ENCODE measurements around the gene TSKS. TPM values are rescaled to one million over a fixed set of nuclear protein-coding genes. Genes with fewer than 3 reads are reported as not detected.

The TSKS gene
- total RNA-seq, 1 experiment from 2014 or later = 0.76 TPM

GRCh38 chr19:49739933-49740332, 23.2 kb downstream of the TSKS start:
- no peaks in the 10 kb centered on the region for H4K20me1 ChIP-seq (ENCODE audit: insufficient read depth)
- no peak overlapping the region for H3K9ac ChIP-seq (ENCODE audit: low read length)
- no peak overlapping the region for H3K4me2 ChIP-seq (ENCODE audit: low read length)
- intact Hi-C loops (cut with micrococcal nuclease) = no loop called here
- no peaks in the 10 kb centered on the region for H3K27me3 ChIP-seq (ENCODE audit: insufficient read depth, low read length)
- H3K9me2 ChIP-seq (ENCODE audit: insufficient read depth) = no peaks in the 10 kb centered on the region
- no peaks in the 10 kb centered on the region for H3K9me3 ChIP-seq (ENCODE audit: control insufficient read depth in 1 of 2, insufficient read depth in 1 of 2, low read depth in 1 of 2, low read length in 2 of 2)
- H2AFZ ChIP-seq (ENCODE audit: low read depth, low read length, poor library complexity, severe bottlenecking) = no peak overlapping the region
- H3K79me2 ChIP-seq (ENCODE audit: insufficient read depth, low read length) = no peaks in the 10 kb centered on the region
- ATAC-seq = no peak
- ChIA-PET RAD21 (ENCODE audit: low non-redundant PET in 1 of 2, low total read pairs in 2 of 2, uncharacterized antibody in 2 of 2, unreplicated experiment in 2 of 2) (no interaction called here), POLR2A (no interaction called here), CTCF (no interaction called here)
- BruUV-seq (replicated peaks) = no TSS peak
- no peak overlapping the region for H3K4me3 ChIP-seq (replicated peaks in 1 of 2; ENCODE audit: low read depth in 1 of 2, low read length in 2 of 2)
- H3K27ac ChIP-seq (ENCODE audit: low read depth, low read length) = no peak overlapping the region
- no peak for DNase-seq (ENCODE audit: low read depth, low spot score)
- H3K36me3 ChIP-seq (ENCODE audit: control insufficient read depth in 1 of 2, insufficient read depth in 2 of 2, low read length in 2 of 2) = no peaks in the 10 kb centered on the region
- no peaks in the 10 kb centered on the region for H3K4me1 ChIP-seq (ENCODE audit: control insufficient read depth in 1 of 2, insufficient read depth in 2 of 2, low read length in 2 of 2)
- TF ChIP-seq EZH2 (IDR thresholded peaks at IDR 0.05) (no peak), SIN3A (IDR thresholded peaks at IDR 0.05; ENCODE audit: low read depth) (no peak), ATF3 (IDR thresholded peaks at IDR 0.05) (no peak), EGR1 (IDR thresholded peaks at IDR 0.05; ENCODE audit: low read depth) (no peak), POLR2AphosphoS5 (IDR thresholded peaks at IDR 0.05; ENCODE audit: low read depth, low read length) (no peak), RAD21 (IDR thresholded peaks at IDR 0.05; ENCODE audit: low read depth) (no peak)

GRCh38 chr19:49739098-49739497, 24.0 kb downstream of the TSKS start:
- CTCF ChIA-PET = no interaction called here
- RAD21 ChIA-PET (ENCODE audit: low non-redundant PET in 1 of 2, low total read pairs in 2 of 2, uncharacterized antibody in 2 of 2, unreplicated experiment in 2 of 2) = no interaction called here
- Histone ChIP-seq H3K4me1 (ENCODE audit: control insufficient read depth in 1 of 2, insufficient read depth in 2 of 2, low read length in 2 of 2) (no peaks in the 10 kb centered on the region), H3K27me3 (ENCODE audit: insufficient read depth, low read length) (no peaks in the 10 kb centered on the region), H3K4me3 (replicated peaks in 1 of 2; ENCODE audit: low read depth in 1 of 2, low read length in 2 of 2) (no peak overlapping the region), H2AFZ (ENCODE audit: low read depth, low read length, poor library complexity, severe bottlenecking) (no peak overlapping the region), H3K9ac (ENCODE audit: low read length) (no peak overlapping the region), H3K36me3 (ENCODE audit: control insufficient read depth in 1 of 2, insufficient read depth in 2 of 2, low read length in 2 of 2) (no peaks in the 10 kb centered on the region), H3K27ac (ENCODE audit: low read depth, low read length) (no peak overlapping the region), H4K20me1 (ENCODE audit: insufficient read depth) (no peaks in the 10 kb centered on the region), H3K4me2 (ENCODE audit: low read length) (no peak overlapping the region), H3K9me3 (ENCODE audit: control insufficient read depth in 1 of 2, insufficient read depth in 1 of 2, low read depth in 1 of 2, low read length in 2 of 2) (no peaks in the 10 kb centered on the region), H3K79me2 (ENCODE audit: insufficient read depth, low read length) (no peaks in the 10 kb centered on the region), H3K9me2 (ENCODE audit: insufficient read depth) (no peaks in the 10 kb centered on the region)
- no TSS peak for BruUV-seq (replicated peaks)
- POLR2A ChIA-PET = no interaction called here
- no peak for DNase-seq (ENCODE audit: low read depth, low spot score)
- TF ChIP-seq ZBTB33 (IDR thresholded peaks at IDR 0.05; ENCODE audit: extremely low read depth, insufficient replicate concordance, low read length) (no peak), FOSL1 (IDR thresholded peaks at IDR 0.05; ENCODE audit: low read depth) (no peak), ZNF274 (IDR thresholded peaks at IDR 0.05; ENCODE audit: low read depth, low read length) (no peak), POLR2AphosphoS5 (IDR thresholded peaks at IDR 0.05; ENCODE audit: low read depth, low read length) (no peak), EGR1 (IDR thresholded peaks at IDR 0.05; ENCODE audit: low read depth) (no peak), RAD21 (IDR thresholded peaks at IDR 0.05; ENCODE audit: low read depth) (no peak), ATF3 (IDR thresholded peaks at IDR 0.05) (no peak), SIN3A (IDR thresholded peaks at IDR 0.05; ENCODE audit: low read depth) (no peak)
- no peak for ATAC-seq
- intact Hi-C loops (cut with micrococcal nuclease) = no loop called here
